NCI-H2227 treated with DMSO at 0.1 percent for 48 hours (cell line): ENCODE measurements around the gene CNTNAP4.

Source experiments
- DNase-seq: peaks from one replicate; lab custom pipeline; 2025; lab: John Stamatoyannopoulos, UW

The CNTNAP4 gene

DNA sequence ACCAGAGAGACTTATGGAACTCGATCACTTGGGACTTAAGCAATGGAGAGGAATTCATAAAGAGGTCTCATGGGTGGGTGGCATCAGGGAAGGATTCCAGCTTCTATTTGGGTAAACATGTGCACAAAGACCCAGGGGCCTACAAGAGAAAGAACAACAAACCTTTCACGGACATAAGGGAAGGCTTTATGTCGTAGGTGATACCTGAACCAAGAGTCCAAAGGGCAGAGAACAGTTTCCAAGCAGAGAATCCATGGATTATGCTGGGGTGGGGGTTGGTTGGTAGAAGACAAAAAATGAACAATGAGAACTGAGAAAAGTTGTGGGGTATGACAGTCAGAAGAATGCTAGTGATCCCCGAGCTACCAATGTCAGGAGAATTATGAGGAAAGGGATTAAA lies 119.8 kb downstream of the CNTNAP4 start:
- DNase-seq = no peak

DNA sequence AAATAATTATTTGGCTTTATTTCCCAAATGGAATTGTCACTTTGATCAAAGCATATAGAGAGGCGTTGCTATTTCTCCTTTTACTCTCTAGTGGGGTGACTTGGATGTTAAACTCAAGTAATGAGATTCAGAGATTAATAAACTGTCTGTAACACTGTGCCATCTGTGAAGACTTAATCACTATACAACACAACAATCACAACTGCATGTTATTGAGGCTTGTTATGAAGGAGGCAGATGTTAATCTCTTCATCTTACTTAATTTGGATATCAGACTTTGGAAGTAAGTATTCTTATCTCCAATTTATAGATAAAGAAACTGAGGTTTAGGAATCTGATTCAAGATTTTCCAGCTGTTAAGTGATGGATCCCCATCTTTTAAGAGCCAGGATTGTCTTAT lies 132.5 kb downstream of the CNTNAP4 start:
- no peak for DNase-seq

DNA sequence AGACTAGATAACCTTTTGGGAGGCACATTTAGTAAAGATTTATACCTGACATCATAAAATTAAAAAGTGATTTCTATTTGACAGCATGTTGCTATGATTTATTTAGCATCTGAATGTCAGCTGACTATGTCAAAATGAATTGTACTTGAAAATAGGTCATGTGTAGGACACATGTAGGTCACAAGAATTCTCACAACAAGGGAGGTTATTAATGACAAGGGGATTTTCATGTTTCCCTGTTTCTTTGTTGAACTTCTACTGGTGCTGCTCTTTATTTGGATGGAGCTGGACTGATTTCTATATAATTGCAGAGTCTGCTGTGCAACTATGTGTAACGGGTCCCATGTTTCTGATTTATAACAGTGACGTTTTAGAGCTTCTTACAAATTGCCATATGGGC lies 144.4 kb downstream of the CNTNAP4 start:
- no peak for DNase-seq

DNA sequence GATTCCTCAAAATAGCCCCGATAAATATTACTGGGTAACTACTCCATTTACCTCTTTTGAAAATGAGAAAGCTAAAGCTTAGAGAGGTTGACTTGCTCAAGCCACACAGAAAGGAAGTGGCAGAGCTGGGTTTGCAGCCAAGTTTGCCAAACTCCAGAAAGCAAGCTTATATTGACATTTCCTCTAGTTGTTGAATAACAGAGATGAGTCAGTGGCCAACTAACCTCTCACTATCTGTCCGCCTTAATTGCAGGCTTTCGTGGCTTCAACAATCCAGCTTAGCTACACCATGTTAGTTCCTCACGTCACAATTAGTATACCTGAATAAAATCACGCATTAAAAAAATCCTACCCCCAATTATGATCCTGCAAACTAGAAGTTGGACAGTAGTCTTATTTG lies 151.7 kb downstream of the CNTNAP4 start:
- no peak for DNase-seq

DNA sequence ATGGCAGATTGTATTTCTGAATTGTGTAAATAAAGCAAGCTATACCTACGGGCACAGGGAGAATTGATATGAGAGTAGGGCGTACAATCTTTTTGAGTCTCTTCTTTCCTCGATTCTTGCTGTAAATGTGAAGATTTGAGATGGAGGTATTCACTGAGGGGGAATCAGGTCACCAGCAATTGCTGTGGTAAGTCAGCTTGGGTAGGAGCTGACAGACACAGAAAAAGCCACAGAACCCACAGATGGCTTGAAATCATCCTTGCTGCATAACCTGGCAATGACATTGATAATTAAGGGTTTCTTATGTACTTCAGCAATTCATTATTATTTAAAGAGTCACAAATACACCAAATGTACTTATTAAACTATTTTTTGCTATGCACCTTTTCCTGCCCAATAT lies 164.2 kb downstream of the CNTNAP4 start:
- no peak for DNase-seq

DNA sequence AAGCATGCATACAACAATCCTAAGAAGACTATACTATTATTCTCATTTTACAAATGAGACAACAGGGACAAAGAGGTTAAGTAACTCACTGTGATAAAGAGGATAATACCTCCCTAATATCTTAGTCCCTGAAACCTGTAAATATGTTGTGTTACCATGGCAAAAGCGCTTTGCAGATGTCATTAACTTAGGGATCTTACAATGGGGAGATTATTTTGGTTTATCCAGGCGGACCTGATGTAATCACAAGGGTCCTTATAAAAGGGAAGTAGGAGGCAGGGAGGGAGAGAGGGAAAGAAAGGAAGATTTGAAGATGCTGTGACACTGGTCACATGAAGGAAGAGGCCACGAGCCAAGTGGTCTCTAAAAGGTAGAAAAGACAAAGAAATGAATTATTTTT lies 164.7 kb downstream of the CNTNAP4 start:
- no peak for DNase-seq

DNA sequence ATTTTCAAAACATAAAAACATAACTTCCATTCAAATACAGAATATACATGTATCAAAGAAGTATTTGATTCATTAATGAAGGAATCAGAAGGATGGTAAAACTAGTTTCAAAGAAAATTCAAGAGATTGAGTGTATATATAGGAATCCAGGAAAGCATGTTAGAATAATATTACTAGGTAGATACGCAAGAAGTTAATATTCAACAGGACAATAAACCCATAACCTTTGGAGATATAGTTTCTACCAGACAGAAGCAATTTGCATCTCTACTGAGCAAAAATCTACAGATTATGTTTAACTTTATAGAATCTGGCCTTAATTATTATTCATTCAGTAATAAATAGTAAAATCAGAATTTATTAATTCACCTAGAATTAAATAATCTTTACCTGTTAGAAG lies 166.8 kb downstream of the CNTNAP4 start:
- no peak for DNase-seq

DNA sequence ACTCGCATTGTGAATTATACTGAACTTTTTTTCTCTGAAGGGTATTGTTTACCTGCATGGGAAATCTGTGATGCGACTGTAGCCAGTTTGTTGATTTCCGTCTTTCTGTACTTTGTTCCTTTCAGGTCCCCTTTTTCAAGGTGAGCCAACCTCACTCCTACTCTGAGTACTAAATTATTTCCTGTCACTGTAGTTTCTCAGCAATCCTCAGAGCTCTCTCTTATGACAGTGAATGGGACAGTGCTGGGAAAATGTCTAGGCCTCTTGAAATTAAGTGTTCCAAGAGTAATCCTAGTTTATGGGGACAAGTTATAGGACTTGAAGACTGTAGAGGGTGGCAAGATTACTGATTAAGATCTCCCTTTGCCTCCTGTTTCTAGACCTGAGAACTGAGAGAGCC lies 167.6 kb downstream of the CNTNAP4 start:
- DNase-seq = no peak

DNA sequence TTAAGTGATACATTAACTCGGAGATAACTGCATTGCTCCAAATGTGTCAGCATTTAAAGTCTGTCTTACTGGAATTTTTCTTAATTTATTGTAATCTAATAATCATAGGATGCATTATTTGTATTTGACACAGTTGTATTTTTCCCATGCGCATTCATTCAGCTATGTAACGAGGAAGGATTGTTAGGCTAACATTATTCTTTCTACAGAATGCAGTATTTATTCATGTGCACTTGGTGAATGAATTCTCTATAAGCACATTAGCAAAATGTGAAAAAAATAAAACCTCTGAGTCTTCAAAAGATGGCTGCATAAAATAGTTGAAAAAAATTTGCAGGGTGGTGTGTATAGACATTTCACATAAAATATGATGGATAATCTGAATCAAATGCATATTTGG lies 168.6 kb downstream of the CNTNAP4 start:
- no peak for DNase-seq

DNA sequence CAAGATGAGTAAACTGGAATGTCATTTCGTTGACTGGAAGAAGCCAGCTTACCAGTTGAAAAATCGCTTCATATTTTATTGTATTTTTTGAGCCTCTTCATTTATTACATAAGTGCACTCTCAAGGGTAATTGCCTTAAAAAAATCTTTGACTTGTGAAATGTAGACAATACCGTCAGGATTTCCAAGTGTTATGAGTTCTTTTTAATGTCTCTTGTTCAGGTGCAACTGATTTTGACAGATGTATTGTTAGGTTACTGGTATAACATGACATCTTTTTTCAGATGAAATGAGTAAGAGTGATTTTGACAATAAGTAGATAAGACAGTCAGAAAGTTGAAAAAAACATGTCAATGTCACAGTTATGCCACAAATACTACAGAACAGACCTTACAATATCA lies 169.1 kb downstream of the CNTNAP4 start:
- no peak for DNase-seq

DNA sequence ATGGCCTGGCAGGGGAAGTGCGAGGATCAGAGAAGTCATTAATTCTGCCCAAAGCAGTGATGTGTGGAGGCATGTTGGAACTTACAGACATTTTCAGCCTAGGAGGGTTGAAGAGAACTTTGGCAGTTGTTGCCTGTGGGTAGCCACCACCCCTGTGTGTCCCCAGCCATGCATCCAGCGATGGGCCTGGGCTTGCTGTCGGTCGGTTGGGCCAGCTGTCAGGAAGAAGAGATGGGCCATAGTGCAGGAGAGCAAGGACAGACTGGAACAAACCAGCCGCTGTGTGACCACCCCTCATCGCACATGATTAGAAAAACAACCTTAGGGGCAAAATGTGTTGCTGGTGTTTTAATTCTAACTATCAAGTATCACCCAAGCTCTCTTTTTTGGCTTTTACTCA lies 173.7 kb downstream of the CNTNAP4 start:
- no peak for DNase-seq

DNA sequence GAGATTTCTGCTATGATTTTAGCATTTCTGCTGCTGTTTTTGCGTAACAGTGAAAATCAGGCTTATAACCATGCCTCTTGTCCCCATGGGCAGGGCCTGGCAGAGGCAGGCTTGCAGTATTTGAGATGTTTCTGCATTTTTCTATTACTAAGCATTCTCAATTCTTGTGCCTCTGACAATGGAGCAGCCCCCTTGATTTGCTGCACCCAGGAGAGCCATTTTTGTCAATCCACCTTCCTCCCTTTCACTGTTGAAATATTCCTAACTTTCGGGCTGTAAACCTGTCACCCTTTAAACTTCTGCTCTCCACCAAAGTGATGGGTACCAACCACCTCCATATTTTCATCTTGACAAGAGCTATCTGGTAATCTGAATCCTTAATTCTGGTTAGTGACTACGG lies 178.1 kb downstream of the CNTNAP4 start:
- no peak for DNase-seq

DNA sequence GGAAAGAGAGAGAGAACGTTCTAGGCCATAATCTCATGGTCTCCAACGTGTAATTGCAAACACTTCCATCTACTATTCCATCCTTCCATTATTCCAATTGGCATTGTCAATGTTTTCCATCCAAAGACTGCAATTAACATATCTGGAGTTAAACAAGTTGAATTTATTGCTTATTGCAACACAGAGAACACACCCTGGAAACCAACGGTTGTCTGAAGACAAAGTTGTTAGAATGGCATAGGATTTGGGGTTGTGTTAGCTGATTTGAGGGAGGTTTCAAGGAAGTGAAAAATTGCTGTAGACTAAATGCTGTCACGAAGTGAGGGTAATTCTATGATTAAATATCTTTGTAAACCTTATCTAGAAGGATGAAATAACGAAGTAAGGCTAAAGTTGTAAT lies 178.8 kb downstream of the CNTNAP4 start:
- no peak for DNase-seq

DNA sequence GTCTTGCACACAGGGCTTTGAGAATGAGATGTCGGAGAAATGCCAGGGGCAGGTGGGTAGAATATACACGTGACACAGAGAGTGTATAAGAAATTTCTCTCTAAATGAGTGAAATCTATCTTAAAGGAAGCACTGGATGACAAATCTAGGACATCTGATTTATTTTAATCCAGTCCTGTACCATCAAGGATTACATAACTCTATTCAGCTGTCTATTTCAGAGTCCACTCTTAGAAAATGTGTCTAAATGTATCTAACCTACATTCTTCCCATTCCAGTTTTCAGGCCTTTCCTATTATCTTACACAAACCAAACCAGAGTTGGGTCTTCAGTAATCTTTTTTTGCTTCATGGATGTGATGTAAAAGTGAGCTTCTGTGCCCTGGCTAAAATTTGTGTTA lies 181.9 kb downstream of the CNTNAP4 start:
- no peak for DNase-seq

DNA sequence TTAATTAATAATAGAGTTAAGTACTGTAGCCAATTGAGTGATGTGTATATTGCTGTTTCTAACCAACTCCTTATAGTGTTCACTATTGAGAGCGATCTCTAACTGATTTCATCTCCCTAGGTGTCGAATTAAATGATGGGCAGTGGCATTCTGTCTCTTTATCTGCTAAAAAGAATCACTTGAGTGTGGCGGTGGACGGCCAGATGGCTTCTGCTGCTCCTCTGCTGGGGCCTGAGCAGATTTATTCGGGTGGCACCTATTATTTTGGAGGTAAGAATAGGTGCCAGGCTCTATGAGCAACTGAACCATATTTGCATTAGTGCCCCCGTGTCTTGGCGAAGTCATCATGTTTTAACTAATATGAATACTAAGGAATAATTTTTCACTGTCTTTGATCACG lies 184.6 kb downstream of the CNTNAP4 start:
- no peak for DNase-seq

DNA sequence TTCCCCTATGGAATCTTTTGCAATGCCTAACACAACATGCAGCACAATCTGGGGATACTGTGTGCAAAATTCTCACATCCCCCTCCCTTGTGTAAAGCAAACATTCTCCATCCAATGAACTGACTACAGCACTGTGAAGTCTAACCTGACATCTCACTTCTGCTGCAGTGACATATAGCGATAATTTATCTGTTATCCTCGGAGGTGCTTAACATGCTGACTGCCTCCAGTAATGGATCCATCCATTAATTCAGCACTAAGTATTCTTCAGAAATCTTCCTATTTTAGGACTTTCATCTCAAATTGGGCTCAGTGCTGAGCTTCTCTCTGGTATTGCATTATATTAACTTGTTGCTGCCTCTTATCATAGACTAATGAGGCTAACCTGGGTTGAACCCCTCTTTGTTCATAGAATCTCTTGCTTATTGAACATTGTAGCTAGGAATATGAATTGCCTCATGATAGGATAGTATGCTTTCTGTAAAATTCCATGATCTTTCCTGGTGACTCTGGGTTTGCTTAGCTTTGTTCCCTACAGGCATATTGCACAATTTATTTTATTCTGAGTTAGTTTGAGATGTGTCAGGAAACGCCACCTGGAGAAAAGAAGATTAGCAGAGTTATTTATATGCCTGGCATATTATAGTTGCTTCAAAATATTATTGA lies 187.9 kb downstream of the CNTNAP4 start:
- no peak for DNase-seq

DNA sequence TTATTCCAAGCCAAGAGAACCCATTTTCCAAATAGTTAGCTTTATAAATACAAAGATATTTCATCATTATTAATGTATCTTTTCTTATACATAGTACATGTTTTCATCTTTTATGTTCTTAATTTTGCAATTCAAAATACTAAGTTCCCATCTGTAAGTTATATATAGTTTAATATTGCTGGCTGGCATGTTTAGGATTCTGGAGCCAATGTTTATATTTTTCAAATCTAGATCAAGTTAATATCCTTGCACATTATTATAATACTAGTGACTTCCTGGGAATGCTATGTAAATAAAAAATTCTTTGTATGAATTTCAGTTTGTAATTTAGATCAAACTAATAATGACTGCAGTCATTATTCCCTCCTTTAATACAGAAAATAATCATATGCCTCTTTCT lies 189.7 kb downstream of the CNTNAP4 start:
- no peak for DNase-seq

DNA sequence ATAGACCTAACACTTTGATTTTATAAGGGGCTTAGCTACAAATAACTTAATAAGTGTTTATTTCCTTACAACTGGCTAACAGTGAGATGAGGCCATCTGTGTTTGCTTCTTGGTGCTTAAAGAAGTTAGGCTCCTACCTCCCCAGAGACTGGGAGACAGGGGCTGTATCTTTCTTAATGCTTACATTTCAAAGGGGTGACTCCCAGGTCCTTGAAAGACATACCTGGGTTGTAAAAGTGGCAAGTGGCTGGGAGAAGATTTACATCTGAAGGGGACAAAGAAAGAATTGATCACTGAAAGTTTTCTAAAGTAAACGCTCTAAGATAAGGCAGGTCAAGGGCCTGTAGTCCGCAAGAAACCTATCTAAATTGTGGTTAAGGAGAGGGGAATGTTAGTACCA lies 196.8 kb downstream of the CNTNAP4 start:
- no peak for DNase-seq

DNA sequence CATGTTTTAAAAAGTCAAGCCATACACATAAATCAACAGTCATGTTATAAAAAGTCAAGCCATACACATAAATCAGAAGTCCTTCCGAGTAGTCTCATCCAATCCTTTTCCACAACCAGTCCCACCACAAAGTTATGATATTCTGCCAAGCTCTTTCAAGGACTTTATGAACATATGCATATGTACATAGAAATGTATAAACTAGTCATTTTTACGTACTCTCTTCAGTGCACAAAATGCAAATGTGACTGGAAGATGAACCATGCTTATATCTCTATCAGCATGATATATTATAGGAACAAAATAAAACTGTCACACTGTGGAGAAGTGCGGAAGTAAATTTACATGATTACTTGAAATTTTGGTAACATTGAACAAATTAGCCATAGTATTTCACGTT lies 200.9 kb downstream of the CNTNAP4 start:
- no peak for DNase-seq

DNA sequence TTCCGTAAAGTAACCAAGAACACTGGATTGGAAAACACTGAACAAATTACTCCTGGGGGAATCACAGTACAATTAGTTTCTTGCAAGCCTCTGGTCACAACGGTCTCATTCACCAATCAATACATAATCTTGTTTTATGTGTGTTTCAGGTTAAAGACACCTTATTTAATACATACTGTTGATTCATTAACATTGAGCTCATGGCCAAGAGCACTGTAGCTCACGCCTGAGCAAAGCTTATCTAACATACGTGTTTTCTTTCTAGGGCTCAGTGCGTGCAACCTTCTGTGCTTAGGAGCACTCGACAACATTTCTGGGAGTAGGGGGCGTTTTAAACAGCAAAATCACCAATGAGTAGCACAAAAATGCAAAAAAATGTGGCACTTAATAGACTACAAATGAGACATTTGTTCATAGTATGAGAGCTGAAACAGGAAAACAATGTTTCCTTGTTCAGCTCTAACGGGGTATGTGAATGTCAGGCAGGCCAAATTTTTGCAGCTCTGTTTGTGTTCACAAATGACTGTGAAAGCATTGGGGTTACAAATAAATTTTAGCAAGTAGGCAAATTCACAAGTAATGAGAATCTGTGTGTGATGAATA lies 206.2 kb downstream of the CNTNAP4 start:
- no peak for DNase-seq

DNA sequence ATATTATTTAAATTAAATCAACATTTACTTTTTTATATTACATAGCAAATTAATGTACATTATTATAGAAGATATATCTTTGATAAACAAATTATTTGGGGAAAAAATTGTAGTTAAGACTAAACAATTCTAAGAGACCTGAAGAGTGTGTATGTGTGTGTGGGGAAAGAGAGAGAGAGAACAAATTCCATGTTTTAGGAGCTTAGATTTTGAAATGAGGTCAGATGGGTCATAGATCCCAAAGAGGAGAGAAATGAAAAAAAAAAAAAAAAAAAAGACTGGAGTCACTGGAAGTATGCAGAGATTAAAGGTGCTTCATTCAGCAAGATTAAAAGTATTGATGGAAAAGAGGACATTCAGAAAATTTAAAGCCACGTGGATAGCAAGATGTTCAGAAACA lies 206.8 kb downstream of the CNTNAP4 start:
- DNase-seq = no peak

DNA sequence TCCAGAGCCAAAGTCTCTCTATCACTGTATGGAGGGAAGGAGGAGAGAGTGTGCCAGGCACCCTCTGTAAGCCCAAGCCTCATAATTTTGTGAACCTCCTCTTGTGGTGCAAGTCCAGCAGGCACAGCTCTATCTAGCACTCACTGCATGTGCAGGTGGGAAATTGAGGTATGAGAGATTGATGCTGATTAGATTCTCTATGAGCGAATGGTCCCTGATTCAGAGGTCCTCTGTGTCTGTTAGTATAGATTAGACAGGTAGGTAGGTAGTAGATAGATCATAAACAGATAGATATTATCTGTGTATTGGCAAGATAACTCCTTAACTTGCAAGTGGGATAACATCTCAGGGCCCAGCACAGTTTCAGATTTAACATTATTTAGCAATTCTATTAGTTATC lies 209.5 kb downstream of the CNTNAP4 start:
- no peak for DNase-seq

DNA sequence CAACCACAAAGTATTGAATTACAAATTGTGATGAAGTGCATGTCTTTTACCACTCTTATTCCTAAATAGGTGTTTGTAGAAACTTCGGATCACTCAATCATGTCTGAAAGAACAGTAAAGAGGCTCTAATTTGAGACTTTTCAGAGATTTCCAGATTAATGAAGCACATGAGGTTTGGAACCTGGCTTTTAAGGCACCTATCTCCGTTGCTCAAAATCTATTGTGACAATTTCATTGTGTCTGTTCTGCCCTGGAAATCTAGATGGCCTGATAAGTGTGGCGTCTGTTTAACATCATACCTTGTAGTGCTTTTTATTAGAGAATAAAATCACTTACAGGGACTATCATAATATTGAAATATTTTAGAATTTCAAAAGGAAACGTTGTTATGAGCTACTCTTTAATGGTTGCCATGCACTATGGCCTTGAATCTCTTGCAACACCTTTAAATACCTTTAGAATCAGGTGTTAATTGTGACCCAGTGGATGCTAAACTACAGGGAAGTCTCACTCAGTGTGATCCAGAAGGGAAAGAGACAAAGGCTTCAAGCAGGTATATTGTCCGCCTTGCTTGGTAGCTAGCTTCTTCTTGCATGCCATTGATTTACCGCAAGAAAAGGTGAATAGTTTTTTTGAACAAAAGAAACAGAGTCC lies 210.3 kb downstream of the CNTNAP4 start:
- DNase-seq = no peak

DNA sequence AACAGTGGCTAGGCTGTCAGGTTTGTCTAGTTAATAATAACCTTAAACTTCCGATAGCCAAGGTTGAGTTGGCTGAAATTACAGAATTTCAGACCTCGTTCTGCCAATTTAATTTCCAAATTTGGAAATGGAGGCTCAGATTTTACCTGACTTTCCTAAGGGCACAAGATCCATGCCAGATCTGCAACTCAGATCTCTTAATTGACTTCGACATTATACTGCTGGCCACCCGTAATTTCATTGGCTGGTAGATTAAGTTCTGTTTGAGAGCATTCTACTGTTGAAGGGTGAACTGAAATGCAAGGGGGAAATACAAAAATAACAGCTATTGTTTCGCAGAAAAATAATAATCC lies 210.8 kb downstream of the CNTNAP4 start:
- no peak for DNase-seq
